GM18861 (cell line): Measurements from ENCODE around the gene TMEM203.

Source experiments
- ATAC-seq: cut with Tn5 transposase; IDR thresholded peaks from one replicate; pipeline ENCODE4 v1.9.1; 2021; ENCODE audit not compliant: unreplicated experiment

Gene TMEM203

GRCh38 chr9:137230705-137231371, 25.4 kb upstream of the TMEM203 start, which contains the start of gene SLC34A3:
Gene SLC34A3 (plus strand): TSS chr9:137230901. CDS start chr9:137231703, 802 bp downstream.
- no peak for ATAC-seq

GRCh38 chr9:137229903-137230704, 24.7 kb upstream of the TMEM203 start:
- no peak for ATAC-seq

GRCh38 chr9:137228968-137229896, 23.8 kb upstream of the TMEM203 start:
- ATAC-seq = no peak

GRCh38 chr9:137228506-137228967, 23.1 kb upstream of the TMEM203 start:
- no peak for ATAC-seq

- no peak for ATAC-seq
These were observed 22.5 kb upstream of the TMEM203 start for GRCh38 chr9:137227853-137228505.

GRCh38 chr9:137227054-137227852, 21.8 kb upstream of the TMEM203 start, which contains the start of gene RNF224:
Gene RNF224 (plus strand): TSS chr9:137227502. CDS start chr9:137228336, 834 bp downstream.
- ATAC-seq = no peak

- no peak for ATAC-seq
These were observed 21.0 kb upstream of the TMEM203 start for GRCh38 chr9:137226338-137227053.

- no peak for ATAC-seq
These were observed 20.4 kb upstream of the TMEM203 start for GRCh38 chr9:137225699-137226331.

GRCh38 chr9:137224830-137225694, 19.6 kb upstream of the TMEM203 start, which contains the start of gene CYSRT1:
Gene CYSRT1 (plus strand): TSS chr9:137225174. CDS start chr9:137225622, 448 bp downstream.
- no peak for ATAC-seq

GRCh38 chr9:137223078-137223970, 17.9 kb upstream of the TMEM203 start:
- peak; percentile 60 for ATAC-seq

- ATAC-seq = peak; percentile 2
These were observed 17.0 kb upstream of the TMEM203 start, which contains the start of gene RNF208 for GRCh38 chr9:137222190-137223077. Gene RNF208 (minus strand): TSS chr9:137222240. CDS start chr9:137221212, 1,028 bp downstream.

GRCh38 chr9:137221506-137222111, 16.2 kb upstream of the TMEM203 start:
- ATAC-seq = no peak

GRCh38 chr9:137221095-137221505, 15.7 kb upstream of the TMEM203 start:
- ATAC-seq = no peak

GRCh38 chr9:137220317-137221094, 15.1 kb upstream of the TMEM203 start:
- no peak for ATAC-seq
